ENCODE data around the gene RAB31.
"Not testable (repeated sequence)": the region's sequence is repeated elsewhere in the genome, so short reads cannot be mapped to it uniquely, and the experiment has no call there.

The RAB31 gene

GRCh38 chr18:9854801-9855676, 146.9 kb downstream of the RAB31 start:
- in situ Hi-C loops (cut with MboI; ENCODE audit: low sequenced_read_pairs), result no loop called here

- in situ Hi-C loops (cut with MboI; ENCODE audit: low sequenced_read_pairs), result no loop called here
Measured at GRCh38 chr18:9855681-9856080, 147.6 kb downstream of the RAB31 start.

DNA sequence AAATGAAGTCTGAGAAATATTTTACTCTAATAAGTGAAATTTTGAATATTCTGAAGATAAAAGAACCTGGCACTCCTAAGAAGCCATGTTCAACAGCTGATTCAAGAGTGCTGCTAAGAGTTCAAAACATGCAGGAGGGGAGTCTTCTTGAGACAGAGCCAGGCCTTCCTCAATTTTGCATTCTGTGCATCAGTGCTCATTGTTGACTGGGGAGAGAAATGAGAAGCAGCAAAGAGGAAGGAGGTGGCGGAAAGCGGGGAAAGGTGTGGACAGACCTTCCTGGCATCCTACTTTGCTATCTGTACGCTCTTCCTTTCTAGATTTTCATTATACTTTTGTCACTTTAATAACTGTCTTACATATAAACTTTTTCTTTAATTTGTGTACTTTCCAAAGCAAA, 148.0 kb downstream of the RAB31 start:
- in situ Hi-C loops (cut with MboI; ENCODE audit: low sequenced_read_pairs), result no loop called here

- in situ Hi-C loops (cut with MboI; ENCODE audit: low sequenced_read_pairs), result not testable (repeated sequence)
Measured at GRCh38 chr18:9857479-9857998, 149.4 kb downstream of the RAB31 start.

DNA sequence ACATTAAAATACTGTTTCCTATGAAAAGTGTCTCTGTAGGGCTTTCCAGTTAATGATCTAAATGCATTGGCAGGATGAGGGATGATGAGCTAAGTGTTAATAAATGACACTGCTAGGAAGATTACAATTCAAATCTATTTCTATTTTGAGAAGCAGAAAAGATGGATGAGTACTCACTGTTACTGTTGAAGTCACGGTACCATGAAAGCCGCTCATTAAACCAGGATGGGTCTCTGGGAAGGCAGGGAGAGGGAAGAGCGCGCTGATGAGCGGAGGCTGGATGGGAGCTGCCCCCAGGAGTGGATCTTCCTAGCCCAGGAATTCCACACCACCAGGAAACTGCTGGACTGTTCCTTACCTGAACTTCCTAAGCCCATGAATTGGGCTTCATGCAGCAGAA, 150.5 kb downstream of the RAB31 start:
- in situ Hi-C loops (cut with MboI; ENCODE audit: low sequenced_read_pairs), result no loop called here

GRCh38 chr18:9859232-9859631, 151.1 kb downstream of the RAB31 start:
- in situ Hi-C loops (cut with MboI; ENCODE audit: low sequenced_read_pairs), result no loop called here

DNA sequence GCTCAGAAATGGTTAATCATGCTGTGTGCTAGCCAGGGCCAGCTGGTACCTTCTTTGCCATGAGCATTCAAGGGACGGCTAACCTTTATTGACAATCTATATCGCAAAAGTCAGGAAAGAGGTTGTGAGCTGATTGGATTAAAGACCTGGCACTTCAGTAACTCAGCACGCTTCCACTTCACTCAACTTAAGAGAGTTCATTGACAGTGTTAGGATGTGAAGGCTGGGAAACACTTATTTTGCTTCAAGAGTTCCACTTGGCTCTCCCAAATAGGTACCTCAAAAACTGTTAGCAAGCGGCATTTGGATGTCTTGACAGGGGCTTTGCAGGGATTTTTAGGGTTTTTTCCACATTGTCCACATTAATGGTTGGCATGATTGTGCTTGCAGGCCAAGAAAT, 152.6 kb downstream of the RAB31 start:
- in situ Hi-C loops (cut with MboI; ENCODE audit: low sequenced_read_pairs), result no loop called here

DNA sequence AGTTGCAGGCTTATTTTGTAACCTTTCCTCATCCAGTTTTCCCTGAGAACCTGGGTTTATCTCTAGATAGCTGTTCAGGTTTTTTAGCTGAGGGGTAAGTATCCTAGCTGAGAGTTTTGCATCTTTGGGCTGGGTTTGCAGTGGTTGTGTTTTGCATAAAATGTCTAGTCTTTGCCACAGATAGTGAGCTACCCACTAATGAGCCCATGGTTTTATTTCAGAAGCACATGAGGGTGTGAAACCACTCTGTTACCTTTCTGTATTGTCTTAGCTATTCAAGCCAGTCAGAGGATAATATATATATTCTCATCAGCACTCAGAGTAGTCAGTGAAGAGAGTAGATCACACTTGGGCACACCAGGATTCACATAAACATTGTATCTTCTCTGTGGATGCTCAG, 153.1 kb downstream of the RAB31 start:
- in situ Hi-C loops (cut with MboI; ENCODE audit: low sequenced_read_pairs), result no loop called here

- in situ Hi-C loops (cut with MboI; ENCODE audit: low sequenced_read_pairs), result no loop called here
Measured at GRCh38 chr18:9861933-9862332, 153.8 kb downstream of the RAB31 start.

- in situ Hi-C loops (cut with MboI; ENCODE audit: low sequenced_read_pairs), result no loop called here
Measured at GRCh38 chr18:9862686-9863085, 154.6 kb downstream of the RAB31 start.

DNA sequence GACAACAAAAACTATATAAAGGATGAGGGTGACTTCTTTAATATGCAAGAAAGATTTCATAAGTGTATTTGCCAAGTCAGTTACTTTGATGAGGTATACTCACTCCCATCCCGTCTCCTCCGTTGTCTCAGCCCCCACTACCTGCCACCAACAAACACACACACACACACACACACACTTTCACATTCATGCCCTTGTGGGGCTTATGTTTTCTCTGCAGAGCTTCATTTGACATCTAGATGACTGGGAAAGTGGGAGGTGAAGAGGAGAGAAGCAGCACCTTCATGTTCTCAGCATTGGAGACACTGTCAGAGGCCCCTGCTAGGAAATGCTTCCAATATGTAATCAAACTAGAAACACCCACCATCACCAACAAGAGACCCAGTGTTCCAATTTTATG, 155.2 kb downstream of the RAB31 start:
- in situ Hi-C loops (cut with MboI; ENCODE audit: low sequenced_read_pairs), result no loop called here

GRCh38 chr18:9865764-9866490, 157.8 kb downstream of the RAB31 start:
- in situ Hi-C loops (cut with MboI; ENCODE audit: low sequenced_read_pairs), result no loop called here

- in situ Hi-C loops (cut with MboI; ENCODE audit: low sequenced_read_pairs), result no loop called here
Measured at GRCh38 chr18:9866627-9867026, 158.5 kb downstream of the RAB31 start.

- in situ Hi-C loops (cut with MboI; ENCODE audit: low sequenced_read_pairs), result no loop called here
Measured at GRCh38 chr18:9867071-9867594, 159.0 kb downstream of the RAB31 start.

DNA sequence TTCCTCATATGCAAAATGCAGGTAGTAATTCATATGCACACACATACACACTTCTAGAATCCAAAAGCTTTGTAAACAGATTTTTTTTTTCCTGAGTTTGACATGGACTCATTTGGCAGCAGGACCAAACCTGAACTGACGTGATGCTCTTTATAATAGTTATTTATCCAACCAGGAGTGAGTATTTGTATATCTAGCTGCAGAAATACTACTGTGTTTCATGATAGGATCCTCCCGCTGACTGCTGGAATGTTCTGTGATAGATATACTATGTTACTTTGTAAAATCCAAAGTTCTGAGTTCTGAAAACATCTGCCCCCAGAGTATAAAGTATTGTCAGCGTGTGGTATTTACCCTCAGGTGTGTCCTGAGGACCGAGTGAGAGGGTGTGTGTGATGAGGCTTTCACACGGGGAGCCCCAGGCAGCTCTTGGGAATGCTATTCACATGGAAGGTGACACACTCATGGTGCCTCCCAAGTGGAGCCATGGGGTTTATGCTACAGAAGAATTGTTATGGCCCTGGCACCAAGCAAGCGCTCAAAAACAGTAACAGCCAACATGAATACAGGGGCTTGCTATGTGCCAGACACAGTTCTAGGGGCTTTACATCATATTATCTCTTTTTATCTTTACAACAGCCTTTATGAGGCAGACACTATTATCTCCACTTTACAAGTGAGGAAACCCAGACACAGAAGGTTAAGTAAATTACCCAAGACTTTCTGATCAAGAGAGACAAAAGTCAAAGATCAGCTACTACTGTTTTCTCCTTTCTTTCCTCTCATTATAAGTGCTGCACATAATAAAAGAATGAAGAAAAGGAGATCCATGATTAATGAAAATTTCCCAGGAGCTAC, 161.0 kb downstream of the RAB31 start:
- in situ Hi-C loops (cut with MboI; ENCODE audit: low sequenced_read_pairs), result no loop called here

GRCh38 chr18:9869715-9870430, 161.8 kb downstream of the RAB31 start:
- in situ Hi-C loops (cut with MboI; ENCODE audit: low sequenced_read_pairs), result no loop called here

- in situ Hi-C loops (cut with MboI; ENCODE audit: low sequenced_read_pairs), result no loop called here
Measured at GRCh38 chr18:9870431-9871008, 162.4 kb downstream of the RAB31 start.

DNA sequence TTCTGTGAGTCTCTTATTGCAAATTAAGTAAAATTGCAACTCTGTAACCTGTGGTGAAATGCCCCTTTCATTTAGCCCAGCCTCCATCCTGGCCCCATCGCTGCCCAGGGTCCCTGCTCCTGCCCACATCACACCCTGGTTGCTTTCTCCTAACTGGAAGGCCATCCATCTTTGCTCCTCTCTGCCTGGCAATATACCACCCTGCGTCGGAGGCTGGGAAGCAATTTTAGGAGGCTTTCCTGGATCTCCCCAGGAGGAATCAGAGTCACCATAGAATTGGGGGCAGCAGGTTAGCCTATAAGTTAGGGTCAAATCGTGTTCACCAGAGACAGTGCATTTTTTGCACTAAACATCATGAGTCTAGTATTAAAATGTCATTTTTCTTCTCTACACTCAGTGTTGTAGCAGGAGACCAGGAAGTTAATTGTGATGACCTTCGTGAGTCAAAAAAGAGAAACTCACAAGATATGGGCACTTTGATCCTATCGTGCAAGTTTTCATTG, 163.2 kb downstream of the RAB31 start:
- in situ Hi-C loops (cut with MboI; ENCODE audit: low sequenced_read_pairs), result no loop called here

- in situ Hi-C loops (cut with MboI; ENCODE audit: low sequenced_read_pairs), result no loop called here
Measured at GRCh38 chr18:9872823-9873222, 164.7 kb downstream of the RAB31 start.

DNA sequence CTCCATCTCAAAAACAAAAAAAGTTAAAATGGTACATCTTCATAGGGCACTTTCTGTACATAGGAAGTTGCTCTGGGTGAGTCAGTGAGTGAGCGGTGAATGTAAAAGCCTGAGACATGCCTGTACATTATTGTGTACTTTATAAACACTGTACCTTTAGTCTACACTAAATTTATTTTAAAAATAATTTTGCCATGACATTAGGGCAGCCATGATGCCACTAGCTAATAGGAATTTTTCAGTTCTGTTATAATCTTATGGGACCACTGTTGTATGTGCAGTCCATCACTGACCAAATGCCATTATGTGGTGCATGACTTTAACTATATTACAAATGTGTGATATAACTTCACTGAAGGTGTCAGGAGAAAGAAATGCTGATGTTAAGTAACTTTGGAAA, 166.6 kb downstream of the RAB31 start:
- in situ Hi-C loops (cut with MboI; ENCODE audit: low sequenced_read_pairs), result no loop called here
